HepG2 (cell line): ENCODE results near the gene CTU2. TPM values are rescaled to one million over a fixed set of nuclear protein-coding genes. Genes with fewer than 3 reads are reported as not detected.

ENCODE experiments used
- CEBPB ChIP-seq: IDR thresholded peaks from 2 replicates; pipeline ENCODE4 v1.6.1; 2011; ENCODE audit warnings: low read depth, low read length, improper control_type of control experiment, borderline replicate concordance
- CEBPZ ChIP-seq: IDR thresholded peaks from 2 replicates; pipeline ENCODE4 v1.6.1; 2012; ENCODE audit warnings: low read length, improper control_type of control experiment
- CREM ChIP-seq, 2 experiments: sonication (generic) in 1 of 2; formaldehyde crosslinking in 1 of 2; IDR thresholded peaks; 2 replicates each; pipeline versions ENCODE4 v1.4.0 to v1.6.1; 2016 to 2020; ENCODE audit warnings: antibody characterized with exemption in 1 of 2, mild to moderate bottlenecking in 1 of 2, missing genetic modification reagents in 1 of 2
- E2F1 ChIP-seq: sonication (generic); formaldehyde crosslinking; IDR thresholded peaks from 2 replicates; pipeline ENCODE4 v1.5.0; 2020; ENCODE audit warnings: missing genetic modification reagents
- FLYWCH1 ChIP-seq: sonication (generic); formaldehyde crosslinking; IDR thresholded peaks from 2 replicates; pipeline ENCODE4 v1.8.1; 2023; ENCODE audit warnings: mild to moderate bottlenecking, missing genetic modification reagents
- FOXA3 ChIP-seq: IDR thresholded peaks from 2 replicates; pipeline ENCODE4 v1.6.1; 2016; ENCODE audit warnings: missing genetic modification reagents, missing compliant biosample characterization
- GTF2F1 ChIP-seq: fragments of 150-350 bp; IDR thresholded peaks from 2 replicates; pipeline ENCODE4 v1.6.1; 2014; ENCODE audit warnings: low read length
- HDAC2 ChIP-seq: sonication (generic); formaldehyde crosslinking; IDR thresholded peaks from 2 replicates; pipeline ENCODE4 v1.4.0; 2020; ENCODE audit warnings: missing genetic modification reagents
- HNF4A ChIP-seq: sonication (generic); formaldehyde crosslinking; IDR thresholded peaks from 2 replicates; pipeline ENCODE4 v1.4.0; 2020; ENCODE audit warnings: missing genetic modification reagents
- IKZF5 ChIP-seq: IDR thresholded peaks from 2 replicates; pipeline ENCODE4 v1.6.1; 2018; ENCODE audit warnings: missing genetic modification reagents, mild to moderate bottlenecking, missing compliant biosample characterization
- MED13 ChIP-seq: sonication (generic); formaldehyde crosslinking; IDR thresholded peaks from 2 replicates; pipeline ENCODE4 v1.5.0; 2020; ENCODE audit warnings: missing genetic modification reagents
- PHF5A ChIP-seq: IDR thresholded peaks from one replicate; pipeline ENCODE4 v1.6.1; 2018; ENCODE audit warnings: low read depth, missing genetic modification reagents; ENCODE audit not compliant: unreplicated experiment
- PHF8 ChIP-seq: sonication (generic); formaldehyde crosslinking; IDR thresholded peaks from 2 replicates; pipeline ENCODE4 v1.5.0; 2020; ENCODE audit warnings: missing genetic modification reagents
- SIN3A ChIP-seq: IDR thresholded peaks from 2 replicates; pipeline ENCODE4 v1.6.1; 2011; ENCODE audit warnings: low read depth, mild to moderate bottlenecking, control low read depth, low read length, borderline replicate concordance
- U2AF2 ChIP-seq: fragments of 200-400 bp; formaldehyde crosslinking; IDR thresholded peaks from 2 replicates; pipeline ENCODE4 v1.6.1; 2017; ENCODE audit warnings: low read depth, mild to moderate bottlenecking, low read length
- ZFP41 ChIP-seq: sonication (generic); formaldehyde crosslinking; IDR thresholded peaks from 2 replicates; pipeline ENCODE4 v1.4.0; 2020; ENCODE audit warnings: mild to moderate bottlenecking, missing genetic modification reagents, borderline replicate concordance
- ZNF136 ChIP-seq: sonication (generic); formaldehyde crosslinking; IDR thresholded peaks from 2 replicates; pipeline ENCODE4 v1.8.1; 2022; ENCODE audit warnings: low read depth, mild to moderate bottlenecking, moderate library complexity, missing genetic modification reagents
- ZNF251 ChIP-seq: sonication (generic); formaldehyde crosslinking; IDR thresholded peaks from 2 replicates; pipeline ENCODE4 v1.9.0; 2021; ENCODE audit warnings: mild to moderate bottlenecking, missing genetic modification reagents
- ZNF275 ChIP-seq: sonication (generic); formaldehyde crosslinking; IDR thresholded peaks from 2 replicates; pipeline ENCODE4 v1.8.0; 2022; ENCODE audit warnings: missing genetic modification reagents, mild to moderate bottlenecking, inconsistent platforms, borderline replicate concordance
- ZNF3 ChIP-seq: IDR thresholded peaks from 2 replicates; pipeline ENCODE4 v1.7.0; 2017; ENCODE audit warnings: inconsistent platforms
- ZNF558 ChIP-seq: sonication (generic); formaldehyde crosslinking; IDR thresholded peaks from 2 replicates; pipeline ENCODE4 v1.9.0; 2022; ENCODE audit warnings: mild to moderate bottlenecking, missing genetic modification reagents, borderline replicate concordance
- ZNF563 ChIP-seq: sonication (generic); formaldehyde crosslinking; IDR thresholded peaks from 2 replicates; pipeline ENCODE4 v1.8.0; 2022; ENCODE audit warnings: mild to moderate bottlenecking, moderate library complexity, missing genetic modification reagents
- ZNF564 ChIP-seq: sonication (generic); formaldehyde crosslinking; IDR thresholded peaks from 2 replicates; pipeline ENCODE4 v1.8.1; 2023; ENCODE audit warnings: mild to moderate bottlenecking, missing genetic modification reagents
- ZSCAN20 ChIP-seq: sonication (generic); formaldehyde crosslinking; IDR thresholded peaks from 2 replicates; pipeline ENCODE4 v1.4.0; 2020; ENCODE audit warnings: missing genetic modification reagents, mild to moderate bottlenecking, borderline replicate concordance
- polyA plus RNA-seq, 8 experiments: library from polyadenylated mRNA; depleted of rRNA in 3 of 8; stranded (reverse) in 7 of 8; unstranded in 1 of 8; fragments of >200 nt; fragmentation: Illumina TruSeq in 4 of 8; extraction: Trizol in 4 of 8; gene quantifications; 2 replicates each; pipeline versions ENCODE4 v1.2.1 to v1.2.3, GENCODE V29; 2011 to 2016; ENCODE audit warnings: low read depth in 4 of 8, missing spikeins in 1 of 8, mixed read lengths in 1 of 8; ENCODE audit not compliant: insufficient read depth in 1 of 8
- total RNA-seq, 5 experiments: library from RNA; depleted of rRNA; stranded (reverse); fragments of >200 nt; fragmentation: Illumina TruSeq; extraction: Trizol; gene quantifications; 2 replicates each; pipeline ENCODE4 v1.2.3, GENCODE V29; 2016; ENCODE audit warnings: low read depth in 1 of 5

Gene CTU2
- total and polyA plus RNA-seq, 2 of the 13 experiments (the other 11 are each of a cell fraction or from before 2014, with no cell fraction given), result 13.3 to 21.9 TPM

- peak; percentile 45; the same call in 1 of the 2 replicates for TF ChIP-seq SIN3A
- TF ChIP-seq E2F1 (CRISPR knock-in tag), result no peak
- TF ChIP-seq U2AF2, result no peak
- TF ChIP-seq PHF8 (CRISPR knock-in tag), result peak; percentile 40
- 0 out of 2 replicates have a peak, but pooled peaks have one; percentile 45 for TF ChIP-seq ZNF564 (CRISPR knock-in tag)
- no peak for TF ChIP-seq IKZF5 (CRISPR knock-in tag)
- TF ChIP-seq GTF2F1, result no peak
- no peak for TF ChIP-seq HDAC2 (CRISPR knock-in tag)
- TF ChIP-seq CEBPZ, result no peak
- TF ChIP-seq ZNF558 (CRISPR knock-in tag), result 0 out of 2 replicates have a peak, but pooled peaks have one; percentile 63
- TF ChIP-seq HNF4A (CRISPR knock-in tag), result no peak
- no peak for TF ChIP-seq ZNF275
- no peak for TF ChIP-seq ZNF3 (CRISPR knock-in tag)
- TF ChIP-seq ZNF563 (CRISPR knock-in tag), result peak; percentile 83; the same call in 1 of the 2 replicates
- TF ChIP-seq CREM (IDR thresholded peaks at IDR 0.05), result no peak; the same call in 1 of the 2 replicates
- no peak for TF ChIP-seq CREM (CRISPR knock-in tag; IDR thresholded peaks at IDR 0.05)
- no peak for TF ChIP-seq ZNF251
- TF ChIP-seq MED13 (CRISPR knock-in tag), result no peak
- TF ChIP-seq ZFP41 (CRISPR knock-in tag), result no peak; the same call in 1 of the 2 replicates
- TF ChIP-seq CEBPB, result no peak
- TF ChIP-seq ZNF136, result no peak
- no peak for TF ChIP-seq FOXA3 (CRISPR knock-in tag)
- TF ChIP-seq PHF5A (CRISPR knock-in tag), result no peak
- no peak for TF ChIP-seq ZSCAN20 (CRISPR knock-in tag)
- no peak for TF ChIP-seq FLYWCH1 (CRISPR knock-in tag)
These were observed 19.7 kb upstream of the CTU2 start, which contains the start of gene SNAI3 (continued) for GRCh38 chr16:88686439-88687253.
